ENCODE measurements around the gene FAR1.
"Not testable (repeated sequence)": the region's sequence is repeated elsewhere in the genome, so short reads cannot be mapped to it uniquely, and the experiment has no call there.

The FAR1 gene

GRCh38 chr11:13637125-13638069 lies 31.1 kb upstream of the FAR1 start:
- TF ChIP-seq, protein P1, sequence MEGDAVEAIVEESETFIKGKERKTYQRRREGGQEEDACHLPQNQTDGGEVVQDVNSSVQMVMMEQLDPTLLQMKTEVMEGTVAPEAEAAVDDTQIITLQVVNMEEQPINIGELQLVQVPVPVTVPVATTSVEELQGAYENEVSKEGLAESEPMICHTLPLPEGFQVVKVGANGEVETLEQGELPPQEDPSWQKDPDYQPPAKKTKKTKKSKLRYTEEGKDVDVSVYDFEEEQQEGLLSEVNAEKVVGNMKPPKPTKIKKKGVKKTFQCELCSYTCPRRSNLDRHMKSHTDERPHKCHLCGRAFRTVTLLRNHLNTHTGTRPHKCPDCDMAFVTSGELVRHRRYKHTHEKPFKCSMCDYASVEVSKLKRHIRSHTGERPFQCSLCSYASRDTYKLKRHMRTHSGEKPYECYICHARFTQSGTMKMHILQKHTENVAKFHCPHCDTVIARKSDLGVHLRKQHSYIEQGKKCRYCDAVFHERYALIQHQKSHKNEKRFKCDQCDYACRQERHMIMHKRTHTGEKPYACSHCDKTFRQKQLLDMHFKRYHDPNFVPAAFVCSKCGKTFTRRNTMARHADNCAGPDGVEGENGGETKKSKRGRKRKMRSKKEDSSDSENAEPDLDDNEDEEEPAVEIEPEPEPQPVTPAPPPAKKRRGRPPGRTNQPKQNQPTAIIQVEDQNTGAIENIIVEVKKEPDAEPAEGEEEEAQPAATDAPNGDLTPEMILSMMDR (IDR thresholded peaks at IDR 0.05; ENCODE audit: low read depth, low read length), result no peak
- DNase-seq, result no peak
- no peaks in the 10 kb centered on the region for H3K4me1 ChIP-seq
- no peaks in the 10 kb centered on the region for H3K27me3 ChIP-seq
- no peaks in the 10 kb centered on the region for H3K36me3 ChIP-seq
- H3K4me3 ChIP-seq (ENCODE audit: low read depth, low read length), result no peak overlapping the region
- H3K9me3 ChIP-seq, result no peaks in the 10 kb centered on the region

DNA sequence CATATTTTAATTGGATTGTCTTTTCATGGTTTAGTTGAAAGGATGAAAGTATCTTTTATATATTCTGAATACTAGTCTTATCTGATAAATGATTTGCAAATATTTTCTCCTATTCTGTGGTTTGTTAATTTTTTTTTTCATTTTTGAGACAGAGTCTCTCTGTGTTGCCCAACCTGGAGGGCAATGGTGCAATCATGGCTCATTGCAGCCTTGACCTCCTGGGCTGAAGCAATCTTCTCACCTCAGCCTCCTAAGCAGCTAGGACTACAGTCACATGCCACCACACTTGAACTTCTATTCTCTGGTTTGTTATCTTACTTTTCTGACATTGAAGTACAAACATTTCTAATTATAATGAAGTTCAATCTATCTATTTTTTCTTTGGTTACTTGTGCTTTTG lies 30.0 kb upstream of the FAR1 start:
- no peak overlapping the region for H3K4me3 ChIP-seq (ENCODE audit: low read depth, low read length)
- TF ChIP-seq, protein P1 (IDR thresholded peaks at IDR 0.05; ENCODE audit: low read depth, low read length), result no peak
- H3K4me1 ChIP-seq, result no peaks in the 10 kb centered on the region
- no peaks in the 10 kb centered on the region for H3K27me3 ChIP-seq
- no peaks in the 10 kb centered on the region for H3K9me3 ChIP-seq
- no peaks in the 10 kb centered on the region for H3K36me3 ChIP-seq
- DNase-seq, result no peak

- Histone ChIP-seq H3K27me3 (no peaks in the 10 kb centered on the region), H3K9me3 (no peaks in the 10 kb centered on the region), H3K4me1 (no peaks in the 10 kb centered on the region), H3K4me3 (ENCODE audit: low read depth, low read length) (no peak overlapping the region), H3K36me3 (no peaks in the 10 kb centered on the region)
- DNase-seq, result no peak
- TF ChIP-seq, protein P1 (IDR thresholded peaks at IDR 0.05; ENCODE audit: low read depth, low read length), result no peak
These were observed 23.3 kb upstream of the FAR1 start for GRCh38 chr11:13644997-13645687.

- TF ChIP-seq, protein P1 (IDR thresholded peaks at IDR 0.05; ENCODE audit: low read depth, low read length), result no peak
- no peaks in the 10 kb centered on the region for H3K27me3 ChIP-seq
- DNase-seq, result no peak
- no peak overlapping the region for H3K4me3 ChIP-seq (ENCODE audit: low read depth, low read length)
- H3K9me3 ChIP-seq, result no peaks in the 10 kb centered on the region
- no peaks in the 10 kb centered on the region for H3K36me3 ChIP-seq
- H3K4me1 ChIP-seq, result no peaks in the 10 kb centered on the region
These were observed 21.1 kb upstream of the FAR1 start for GRCh38 chr11:13647391-13647790.

DNA sequence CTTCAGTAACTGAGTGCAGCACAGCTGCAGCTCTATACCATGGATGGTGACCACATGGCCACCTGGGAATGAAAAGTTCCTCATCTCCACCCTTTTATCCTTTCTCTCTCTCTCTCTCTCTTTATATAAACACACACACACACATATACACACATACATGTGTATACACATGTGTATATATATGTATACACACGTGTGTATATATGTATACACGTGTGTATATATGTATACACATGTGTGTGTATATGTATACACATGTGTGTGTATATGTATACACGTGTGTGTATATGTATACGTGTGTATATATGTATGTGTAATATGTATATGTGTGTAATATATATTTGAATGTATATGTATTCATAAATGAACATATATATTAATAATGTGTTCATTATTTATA lies 18.8 kb upstream of the FAR1 start:
- Histone ChIP-seq H3K4me1 (no peaks in the 10 kb centered on the region), H3K27me3 (no peaks in the 10 kb centered on the region), H3K4me3 (ENCODE audit: low read depth, low read length) (no peak overlapping the region), H3K36me3 (no peaks in the 10 kb centered on the region), H3K9me3 (no peaks in the 10 kb centered on the region)
- no peak for DNase-seq
- TF ChIP-seq, protein P1 (IDR thresholded peaks at IDR 0.05; ENCODE audit: low read depth, low read length), result no peak

DNA sequence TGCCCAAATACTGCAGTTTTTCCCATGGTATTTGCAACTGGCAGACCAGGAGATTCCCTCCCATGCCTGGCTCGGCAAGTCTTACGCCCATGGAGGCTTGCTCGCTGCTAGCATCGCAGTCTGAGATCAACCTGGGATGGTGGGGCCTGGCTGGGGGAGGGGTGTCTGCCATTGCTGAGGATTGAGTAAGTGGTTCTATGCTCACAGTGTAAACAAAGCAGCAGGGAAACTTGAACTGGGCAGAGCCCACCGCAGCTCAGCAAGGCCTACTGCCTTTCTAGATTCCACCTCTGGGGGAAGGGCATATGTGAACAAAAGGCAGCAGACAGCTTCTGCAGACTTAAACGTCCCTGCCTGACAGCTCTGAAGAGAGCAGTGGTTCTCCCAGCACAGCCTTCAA lies 17.0 kb upstream of the FAR1 start:
- DNase-seq, H3K4me1 ChIP-seq, H3K27me3 ChIP-seq: not testable (repeated sequence)

More for the DNA sequence above, 17.0 kb upstream of the FAR1 start:
- H3K36me3 ChIP-seq; H3K4me3 ChIP-seq (ENCODE audit: low read depth, low read length); H3K9me3 ChIP-seq: not testable (repeated sequence)

Data from BE2C (cell line).